B cell (primary cell): Measurements from ENCODE around the gene METTL5.

Experiments used
- CTCF ChIP-seq: fragments of 200-600 bp; IDR thresholded peaks from one replicate; pipeline ENCODE4 v1.8.0; 2022; ENCODE audit warnings: antibody characterized with exemption, mild to moderate bottlenecking
- EZH2 ChIP-seq: IDR thresholded peaks from 2 replicates; pipeline ENCODE4 v1.6.1; 2012; ENCODE audit warnings: borderline replicate concordance, low read depth, mild to moderate bottlenecking, moderate library complexity, low read length; ENCODE audit not compliant: insufficient read depth, poor library complexity, severe bottlenecking

- no peak for TF ChIP-seq CTCF
- no peak for TF ChIP-seq EZH2
Observed at GRCh38 chr2:169775765-169776164, 48.9 kb downstream of the METTL5 start.
